Activated CD4-positive, alpha-beta memory T cell treated with anti-CD3 and anti-CD28 coated beads, Interleukin-2, amount 10 ng/mL, durations not matched to agents 7 days and 5 days (primary cell): ENCODE measurements around the gene ADGRV1. TPM values are rescaled to one million over a fixed set of nuclear protein-coding genes. Genes with fewer than 3 reads are reported as not detected.

Experiments used
- CTCF ChIA-PET: fragments of 350-600 bp; sonication (Branson Sonifier 250); formaldehyde crosslinking; loops from one replicate; lab custom pipeline; 2021; ENCODE audit warnings: antibody characterized with exemption, inconsistent platforms; lab: Charles Lee
- POLR2A ChIA-PET: fragments of 350-600 bp; sonication (Branson Sonifier 250); formaldehyde crosslinking; loops from one replicate; lab custom pipeline; 2021; ENCODE audit warnings: antibody characterized with exemption; lab: Charles Lee
- DNase-seq: peaks from one replicate; pipeline ENCODE4 v3.0.0-alpha.2; 2020
- H3K27ac Mint-ChIP-seq: one replicate; pipeline ENCODE4 v1.8.0; 2021; ENCODE audit warnings: mild to moderate bottlenecking, mixed read lengths
- H3K27me3 Mint-ChIP-seq: one replicate; pipeline ENCODE4 v1.8.0; 2021; ENCODE audit warnings: mixed read lengths
- H3K36me3 Mint-ChIP-seq: one replicate; pipeline ENCODE4 v1.8.0; 2021; ENCODE audit warnings: low read depth, mixed read lengths
- H3K4me1 Mint-ChIP-seq: one replicate; pipeline ENCODE4 v1.8.0; 2021; ENCODE audit warnings: mixed read lengths
- H3K4me3 Mint-ChIP-seq: one replicate; pipeline ENCODE4 v1.8.0; 2021; ENCODE audit warnings: mild to moderate bottlenecking, mixed read lengths
- H3K9me3 Mint-ChIP-seq: one replicate; pipeline ENCODE4 v1.8.0; 2021; ENCODE audit warnings: mixed read lengths
- total RNA-seq, 2 experiments: library from RNA; stranded (reverse); gene quantifications; one replicate each; pipeline ENCODE4 v1.2.3, GENCODE V29; 2021

The ADGRV1 gene
- total RNA-seq, 2 experiments from 2014 or later: not detected

- Mint-ChIP-seq H3K4me3 (no peak overlapping the region), H3K36me3 (no peaks in the 10 kb centered on the region), H3K27ac (no peak overlapping the region), H3K27me3 (peaks cover 5% of the 10 kb centered on the region), H3K4me1 (no peaks in the 10 kb centered on the region), H3K9me3 (no peaks in the 10 kb centered on the region)
- POLR2A ChIA-PET: no interaction called here
- CTCF ChIA-PET: no interaction called here
- no peak for DNase-seq
Observed at GRCh38 chr5:91154338-91154737, 595.7 kb downstream of the ADGRV1 start.

- no peak for DNase-seq
- Mint-ChIP-seq H3K4me1 (no peaks in the 10 kb centered on the region), H3K36me3 (no peaks in the 10 kb centered on the region), H3K27ac (no peak overlapping the region), H3K9me3 (no peaks in the 10 kb centered on the region), H3K4me3 (no peak overlapping the region), H3K27me3 (peaks cover 5% of the 10 kb centered on the region)
- ChIA-PET CTCF (interaction anchor here (2.2 kb wide), 1 partner anchor 264 kb away, joined by 5 read pairs; no protein-coding TSS in a partner anchor), POLR2A (no interaction called here)
Observed at GRCh38 chr5:91155274-91155673, 596.7 kb downstream of the ADGRV1 start.

DNA sequence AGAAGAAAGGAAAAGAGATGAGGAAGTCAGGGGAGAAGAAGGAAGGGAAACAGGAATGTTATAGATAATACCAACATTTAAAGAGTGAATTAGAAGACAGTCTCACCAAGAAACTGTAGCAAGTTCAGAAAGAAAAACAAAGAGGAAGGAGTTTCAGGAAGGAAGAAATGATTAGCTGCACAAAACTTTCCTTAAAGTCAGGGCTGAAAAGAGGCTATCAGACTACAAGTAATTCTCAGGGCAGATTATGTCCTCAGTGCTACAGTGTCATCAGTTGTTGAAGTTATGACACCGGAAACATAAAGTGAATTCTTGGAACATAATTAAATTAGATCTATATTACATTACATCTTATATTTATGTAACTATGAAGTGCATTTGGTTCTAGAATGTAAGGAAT lies 597.6 kb downstream of the ADGRV1 start:
- ChIA-PET POLR2A (no interaction called here), CTCF (interaction anchor here (2.2 kb wide), 1 partner anchor 263 kb away, joined by 5 read pairs; no protein-coding TSS in a partner anchor)
- Mint-ChIP-seq H3K9me3 (no peaks in the 10 kb centered on the region), H3K27me3 (peaks cover 5% of the 10 kb centered on the region), H3K27ac (no peak overlapping the region), H3K4me3 (no peak overlapping the region), H3K36me3 (no peaks in the 10 kb centered on the region), H3K4me1 (no peaks in the 10 kb centered on the region)
- no peak for DNase-seq

DNA sequence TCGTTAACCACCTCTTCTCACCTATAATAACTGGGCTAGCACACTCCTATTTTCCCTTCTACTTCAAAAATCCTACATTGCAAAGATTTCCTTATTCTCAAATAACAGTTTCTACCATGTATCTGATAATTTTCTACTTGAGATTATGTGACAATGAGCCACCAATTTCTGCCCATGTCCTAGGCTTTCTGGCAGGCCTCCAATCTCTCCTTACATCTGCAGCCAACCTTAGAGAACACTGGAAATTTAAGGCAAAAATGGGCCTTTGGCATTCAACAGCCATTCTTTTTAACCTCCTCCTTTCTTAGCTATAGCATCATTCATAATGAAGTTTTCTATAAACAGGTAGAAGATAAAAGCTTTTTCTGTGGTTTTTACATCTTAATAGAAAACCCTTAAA lies 599.4 kb downstream of the ADGRV1 start:
- H3K27ac Mint-ChIP-seq: no peak overlapping the region
- H3K9me3 Mint-ChIP-seq: no peaks in the 10 kb centered on the region
- ChIA-PET POLR2A (no interaction called here), CTCF (no interaction called here)
- DNase-seq: no peak
- H3K27me3 Mint-ChIP-seq: no peaks in the 10 kb centered on the region
- no peak overlapping the region for H3K4me3 Mint-ChIP-seq
- peaks cover 16% of the 10 kb centered on the region for H3K4me1 Mint-ChIP-seq
- H3K36me3 Mint-ChIP-seq: no peaks in the 10 kb centered on the region

DNA sequence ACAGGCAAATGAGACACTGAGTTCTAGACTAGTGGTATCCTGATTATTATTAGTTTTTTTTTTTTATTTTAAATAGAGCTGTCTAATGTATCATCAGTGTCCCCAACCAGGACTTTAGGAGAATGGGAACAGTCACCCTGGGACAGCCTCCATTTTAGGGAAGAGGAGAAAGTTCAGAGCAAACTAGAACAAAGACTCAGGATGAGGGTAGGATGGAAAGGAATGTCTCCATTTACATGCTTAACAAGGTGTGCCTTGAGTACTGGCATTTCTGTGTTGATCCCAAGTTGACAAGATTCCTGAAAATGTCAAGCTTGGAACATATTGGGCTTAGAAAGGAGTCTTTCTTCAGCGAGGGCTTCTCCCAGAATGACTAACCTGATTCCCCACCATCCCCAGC lies 601.0 kb downstream of the ADGRV1 start:
- no peak for DNase-seq
- CTCF ChIA-PET: no interaction called here
- Mint-ChIP-seq H3K4me3 (no peak overlapping the region), H3K4me1 (peaks cover 22% of the 10 kb centered on the region), H3K27me3 (no peaks in the 10 kb centered on the region), H3K9me3 (no peaks in the 10 kb centered on the region), H3K36me3 (no peaks in the 10 kb centered on the region), H3K27ac (no peak overlapping the region)
- POLR2A ChIA-PET: interaction anchor here (1.1 kb wide), 1 partner anchor 223 kb away, joined by 3 read pairs; the partner anchor contains the start of gene ARRDC3

DNA sequence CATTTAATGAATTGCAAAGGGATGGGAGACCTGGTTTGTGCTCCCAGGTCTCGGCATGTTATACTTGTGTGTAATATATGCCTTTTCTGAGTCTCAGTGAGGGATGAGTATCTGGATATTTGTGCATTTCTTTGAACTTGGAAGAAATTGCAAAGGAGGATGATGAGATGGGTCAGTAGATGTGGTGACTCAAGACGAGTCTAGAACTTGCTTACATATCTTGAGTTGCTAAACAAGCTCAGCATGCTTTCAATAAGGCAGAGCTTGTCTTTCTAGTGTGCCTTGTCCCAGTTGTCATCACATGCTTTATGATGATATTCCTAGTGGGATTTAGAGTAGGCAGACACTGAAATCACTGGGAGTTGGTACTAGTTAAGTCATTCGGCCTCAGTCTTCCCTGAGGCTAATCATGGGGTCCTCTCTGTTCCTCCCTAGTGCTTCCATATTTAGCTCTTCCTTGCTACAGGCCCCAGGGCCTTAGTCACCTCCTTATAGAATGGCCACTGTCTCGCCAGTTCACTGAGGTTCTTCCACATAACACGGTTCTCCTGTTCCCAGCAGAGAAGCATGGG lies 602.2 kb downstream of the ADGRV1 start:
- Mint-ChIP-seq H3K4me3 (no peak overlapping the region), H3K27me3 (no peaks in the 10 kb centered on the region), H3K4me1 (peaks cover 22% of the 10 kb centered on the region), H3K36me3 (no peaks in the 10 kb centered on the region), H3K9me3 (no peaks in the 10 kb centered on the region), H3K27ac (no peak overlapping the region)
- no peak for DNase-seq
- ChIA-PET POLR2A (interaction anchor here (0.7 to 1.1 kb wide), 2 partner anchors 220 to 222 kb away, joined by 3 read pairs; partner anchors contain the start of gene ARRDC3), CTCF (interaction anchor here (1.2 to 1.7 kb wide), 2 partner anchors 60 to 224 kb away, joined by 3 to 4 read pairs; no protein-coding TSS in a partner anchor)

- peak; percentile 72 for DNase-seq
- peak overlapping the region; percentile 9 for H3K4me3 Mint-ChIP-seq
- CTCF ChIA-PET: interaction anchor here (0.9 to 1.7 kb wide), 3 partner anchors 58 to 257 kb away, joined by 3 to 4 read pairs (median 4); no protein-coding TSS in a partner anchor
- POLR2A ChIA-PET: interaction anchor here (0.6 to 1.6 kb wide), 4 partner anchors 21 to 222 kb away, joined by 3 to 7 read pairs (median 4); partner anchors contain the start of gene ARRDC3
- H3K9me3 Mint-ChIP-seq: no peaks in the 10 kb centered on the region
- H3K36me3 Mint-ChIP-seq: no peaks in the 10 kb centered on the region
- H3K4me1 Mint-ChIP-seq: peaks cover 22% of the 10 kb centered on the region
- no peaks in the 10 kb centered on the region for H3K27me3 Mint-ChIP-seq
- H3K27ac Mint-ChIP-seq: peak overlapping the region; percentile 47
Observed at GRCh38 chr5:91162534-91163381, 604.2 kb downstream of the ADGRV1 start.

- CTCF ChIA-PET: no interaction called here
- Mint-ChIP-seq H3K36me3 (no peaks in the 10 kb centered on the region), H3K27me3 (no peaks in the 10 kb centered on the region), H3K27ac (no peak overlapping the region), H3K9me3 (no peaks in the 10 kb centered on the region), H3K4me3 (no peak overlapping the region), H3K4me1 (peaks cover 22% of the 10 kb centered on the region)
- POLR2A ChIA-PET: interaction anchor here (1.6 kb wide), 1 partner anchor 220 kb away, joined by 4 read pairs; no protein-coding TSS in a partner anchor
- no peak for DNase-seq
Observed at GRCh38 chr5:91164424-91164823, 605.8 kb downstream of the ADGRV1 start.

DNA sequence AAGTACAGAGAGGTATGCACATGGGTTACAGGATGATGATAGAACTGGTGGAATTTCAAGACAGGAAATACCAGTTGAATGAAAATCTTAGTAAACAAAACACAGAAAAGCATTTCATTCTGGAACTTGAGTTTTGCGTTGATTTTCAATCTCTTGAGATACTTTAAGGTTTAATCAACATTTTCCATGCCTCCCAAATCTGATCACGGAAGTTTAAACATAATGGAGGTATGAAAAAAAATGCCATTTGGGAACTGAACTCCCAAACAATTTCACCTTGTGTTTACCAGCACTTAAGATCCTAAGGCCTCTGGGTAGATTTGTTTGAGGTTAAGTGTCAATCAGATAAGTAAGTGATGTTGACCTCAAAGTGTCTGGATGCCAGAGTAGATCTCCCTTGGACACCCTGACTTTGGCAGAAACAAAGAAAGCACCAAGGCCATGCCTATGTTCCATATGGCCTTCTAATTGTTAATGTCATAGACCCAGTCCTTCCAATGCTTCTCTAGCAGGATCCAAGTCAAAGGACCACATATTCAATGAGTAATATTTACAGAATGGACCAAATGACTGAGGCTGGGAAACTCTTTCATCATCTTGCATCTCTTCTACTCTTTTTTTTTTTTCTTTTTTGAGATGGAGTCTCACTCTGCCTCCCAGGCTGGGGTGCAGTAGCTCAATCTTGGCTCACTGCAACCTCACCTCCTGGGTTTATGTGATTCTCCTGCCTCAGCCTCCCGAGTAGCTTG lies 607.6 kb downstream of the ADGRV1 start:
- POLR2A ChIA-PET: no interaction called here

DNA sequence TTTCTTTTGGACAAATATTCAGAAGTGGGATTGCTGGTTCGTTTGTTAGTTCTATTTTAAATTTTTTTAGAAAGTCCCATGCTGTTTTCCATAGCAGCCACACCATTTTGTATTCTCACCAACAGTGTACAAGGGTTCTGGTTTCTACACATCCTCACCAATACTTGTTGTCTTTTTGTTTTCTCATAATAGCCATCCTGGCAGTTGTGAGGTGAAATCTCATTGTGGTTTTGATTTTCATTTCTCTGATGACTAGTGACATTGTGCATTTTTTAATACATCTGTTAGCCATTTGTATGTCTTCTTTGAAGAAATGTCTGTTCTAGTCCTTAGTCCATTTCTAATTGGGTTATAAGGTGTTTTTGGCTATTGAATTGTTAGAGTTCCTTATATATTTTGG lies 610.3 kb downstream of the ADGRV1 start:
- H3K4me3 Mint-ChIP-seq: no peak overlapping the region
- no peaks in the 10 kb centered on the region for H3K9me3 Mint-ChIP-seq
- ChIA-PET POLR2A (no interaction called here), CTCF (no interaction called here)
- H3K4me1 Mint-ChIP-seq: peaks cover 9% of the 10 kb centered on the region
- H3K27me3 Mint-ChIP-seq: peaks cover 2% of the 10 kb centered on the region
- H3K27ac Mint-ChIP-seq: no peak overlapping the region
- DNase-seq: no peak
- H3K36me3 Mint-ChIP-seq: no peaks in the 10 kb centered on the region

More for the DNA sequence above, 607.6 kb downstream of the ADGRV1 start:
- Mint-ChIP-seq H3K9me3 (no peaks in the 10 kb centered on the region), H3K4me3 (no peak overlapping the region), H3K27me3 (no peaks in the 10 kb centered on the region), H3K36me3 (no peaks in the 10 kb centered on the region), H3K27ac (no peak overlapping the region), H3K4me1 (peaks cover 31% of the 10 kb centered on the region)
- CTCF ChIA-PET: interaction anchor here (1.5 kb wide), 1 partner anchor 219 kb away, joined by 3 read pairs; no protein-coding TSS in a partner anchor
- DNase-seq: no peak

DNA sequence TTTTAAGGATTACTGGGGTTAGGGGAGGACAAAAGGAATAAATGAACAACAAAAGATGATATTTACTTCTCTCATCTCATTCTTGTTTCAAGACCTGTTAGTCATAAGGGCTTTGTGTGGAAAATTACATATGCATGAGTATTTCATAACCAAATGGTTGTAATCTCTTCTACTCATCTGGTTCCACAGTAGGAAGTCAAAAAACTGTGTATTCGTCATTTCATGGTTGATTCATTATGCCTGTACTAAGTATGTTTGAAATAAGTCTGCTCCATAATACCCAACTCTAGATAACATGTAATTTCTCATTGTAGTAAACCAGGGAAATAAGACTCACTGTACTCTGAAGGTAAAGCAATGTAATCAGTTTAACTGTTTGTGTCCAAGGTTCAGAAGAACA lies 611.7 kb downstream of the ADGRV1 start:
- CTCF ChIA-PET: no interaction called here
- DNase-seq: no peak
- Mint-ChIP-seq H3K27me3 (peaks cover 2% of the 10 kb centered on the region), H3K4me3 (no peak overlapping the region), H3K27ac (no peak overlapping the region), H3K36me3 (no peaks in the 10 kb centered on the region), H3K9me3 (no peaks in the 10 kb centered on the region), H3K4me1 (peaks cover 9% of the 10 kb centered on the region)
- POLR2A ChIA-PET: no interaction called here

DNA sequence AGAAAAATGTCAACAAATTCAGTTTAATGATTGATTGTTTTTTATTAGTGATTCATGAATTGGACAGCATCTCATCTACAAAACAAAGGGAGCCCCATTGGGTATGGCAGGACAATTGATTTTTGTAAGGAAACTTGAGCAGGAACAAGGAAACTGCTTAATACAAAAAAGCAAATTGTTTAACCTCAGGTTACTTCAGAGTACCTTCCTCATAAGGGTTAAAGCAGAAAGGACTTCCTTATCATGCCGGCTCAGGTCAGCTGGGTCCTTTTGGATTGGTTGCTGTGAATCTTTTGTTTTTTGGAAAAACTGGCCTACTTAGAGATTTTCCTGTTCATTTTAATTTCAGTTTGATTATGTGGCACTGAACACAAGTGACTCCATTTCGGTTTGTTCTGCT lies 612.7 kb downstream of the ADGRV1 start:
- DNase-seq: no peak
- no peak overlapping the region for H3K4me3 Mint-ChIP-seq
- H3K27ac Mint-ChIP-seq: no peak overlapping the region
- peaks cover 2% of the 10 kb centered on the region for H3K27me3 Mint-ChIP-seq
- POLR2A ChIA-PET: no interaction called here
- peaks cover 9% of the 10 kb centered on the region for H3K4me1 Mint-ChIP-seq
- no peaks in the 10 kb centered on the region for H3K36me3 Mint-ChIP-seq
- H3K9me3 Mint-ChIP-seq: no peaks in the 10 kb centered on the region
- CTCF ChIA-PET: no interaction called here
